Measurements from ENCODE around the gene PLBD2.

PLBD2 gene

DNA sequence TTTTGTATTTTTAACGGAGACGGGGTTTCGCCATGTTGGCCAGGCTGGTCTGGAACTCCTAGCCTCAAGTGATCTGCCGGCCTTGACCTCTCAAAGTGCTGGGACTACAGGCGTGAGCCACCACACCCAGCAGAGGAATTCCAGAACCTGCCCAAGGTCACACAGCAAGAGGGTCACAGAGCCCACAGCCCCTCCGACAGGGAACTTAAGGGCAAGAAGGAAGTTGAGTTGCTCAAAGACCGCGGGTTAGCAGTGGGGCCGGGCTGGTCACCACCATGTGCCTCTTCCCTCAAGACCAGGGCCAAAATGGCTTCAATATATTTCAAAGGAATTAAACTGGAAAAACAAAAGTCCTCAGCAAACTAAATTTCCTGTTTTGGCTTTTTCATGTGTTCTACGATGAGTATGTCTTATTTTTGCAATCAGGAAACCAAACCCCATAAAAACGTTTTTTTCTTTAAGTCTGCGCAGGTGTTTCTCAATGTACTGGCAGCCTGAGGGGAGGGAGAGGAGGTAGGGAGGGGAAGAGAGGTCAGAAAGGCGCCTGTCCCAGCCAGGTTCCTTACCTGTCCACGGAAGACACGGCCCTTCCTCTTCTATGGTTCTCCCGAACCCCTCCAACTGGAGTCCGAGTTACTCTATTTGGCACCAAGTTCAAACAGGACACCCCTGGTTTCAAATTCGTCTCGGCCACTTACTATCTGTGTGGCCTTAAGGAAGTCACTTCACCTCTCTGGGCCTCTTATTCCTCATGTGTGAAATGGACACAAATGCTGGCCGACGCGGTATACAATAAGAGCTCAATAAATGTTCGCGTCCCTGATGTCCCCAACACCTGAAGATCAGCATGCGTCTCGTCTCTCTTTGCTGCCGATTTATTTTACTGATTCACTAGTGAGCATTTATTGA, 24.3 kb upstream of the PLBD2 start:
- TF ChIP-seq, protein P1, sequence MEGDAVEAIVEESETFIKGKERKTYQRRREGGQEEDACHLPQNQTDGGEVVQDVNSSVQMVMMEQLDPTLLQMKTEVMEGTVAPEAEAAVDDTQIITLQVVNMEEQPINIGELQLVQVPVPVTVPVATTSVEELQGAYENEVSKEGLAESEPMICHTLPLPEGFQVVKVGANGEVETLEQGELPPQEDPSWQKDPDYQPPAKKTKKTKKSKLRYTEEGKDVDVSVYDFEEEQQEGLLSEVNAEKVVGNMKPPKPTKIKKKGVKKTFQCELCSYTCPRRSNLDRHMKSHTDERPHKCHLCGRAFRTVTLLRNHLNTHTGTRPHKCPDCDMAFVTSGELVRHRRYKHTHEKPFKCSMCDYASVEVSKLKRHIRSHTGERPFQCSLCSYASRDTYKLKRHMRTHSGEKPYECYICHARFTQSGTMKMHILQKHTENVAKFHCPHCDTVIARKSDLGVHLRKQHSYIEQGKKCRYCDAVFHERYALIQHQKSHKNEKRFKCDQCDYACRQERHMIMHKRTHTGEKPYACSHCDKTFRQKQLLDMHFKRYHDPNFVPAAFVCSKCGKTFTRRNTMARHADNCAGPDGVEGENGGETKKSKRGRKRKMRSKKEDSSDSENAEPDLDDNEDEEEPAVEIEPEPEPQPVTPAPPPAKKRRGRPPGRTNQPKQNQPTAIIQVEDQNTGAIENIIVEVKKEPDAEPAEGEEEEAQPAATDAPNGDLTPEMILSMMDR (conservative IDR thresholded peaks at IDR 0.05; ENCODE audit: low read depth): no peak
- POLR2A ChIA-PET (ENCODE audit: low non-redundant PET): interaction anchor here (0.5 kb wide), 1 partner anchor 112 kb away, joined by 4 read pairs; no protein-coding TSS in a partner anchor
- no peak for DNase-seq (ENCODE audit: low spot score)
- CTCF ChIA-PET: no interaction called here
- peak overlapping the region; percentile 51 for H3K27ac ChIP-seq

DNA sequence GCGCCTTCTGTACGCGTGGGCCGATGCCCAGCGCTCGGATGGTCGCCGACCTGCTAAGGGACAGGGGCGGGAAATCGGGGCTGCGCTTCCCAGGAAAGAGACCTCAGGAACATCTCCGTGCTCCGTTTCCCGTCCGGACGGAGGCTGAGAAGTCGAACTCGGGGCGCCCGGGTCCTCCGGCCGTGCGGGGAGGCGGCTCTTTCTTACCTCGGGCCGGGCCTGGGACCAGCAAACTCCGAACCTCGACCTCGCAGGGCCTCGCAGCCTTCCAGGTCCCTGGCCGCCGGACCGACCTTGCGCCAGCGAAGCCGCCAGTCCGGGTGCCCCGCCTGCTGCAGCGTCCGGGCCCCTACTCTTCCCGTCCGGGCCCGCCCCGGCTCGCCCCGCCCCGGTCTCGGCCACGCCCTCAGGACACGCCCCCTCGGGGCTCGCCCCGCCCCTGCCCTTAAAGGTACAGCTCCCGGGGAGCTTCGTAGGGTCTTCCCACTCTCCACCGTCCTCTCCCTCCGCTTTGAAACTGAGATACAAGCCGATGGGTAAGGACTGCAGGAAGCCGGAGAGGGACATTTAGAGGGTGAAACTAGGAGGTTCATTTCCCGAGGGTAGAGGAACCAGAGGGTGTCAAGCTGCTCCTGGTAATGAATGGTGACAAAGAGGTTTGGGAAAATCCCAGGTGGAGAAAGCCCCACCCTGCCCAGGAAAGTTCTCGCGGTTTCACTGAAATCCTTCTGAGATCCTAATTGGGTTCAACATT, 23.4 kb upstream of the PLBD2 start, which contains the start of gene SLC8B1:
SLC8B1 (minus strand) TSS at position 324 of the 754 bp plus-strand sequence. CDS start 2,231 bp downstream, outside the sequence.
- peak within 1 kb of the TSS; percentile 51 for H3K27ac ChIP-seq
- TF ChIP-seq, protein P1 (conservative IDR thresholded peaks at IDR 0.05; ENCODE audit: low read depth): no peak
- CTCF ChIA-PET: interaction anchor here (0.7 kb wide), 1 partner anchor 63 kb away, joined by 3 read pairs; no protein-coding TSS in a partner anchor
- peak; percentile 92 for DNase-seq (ENCODE audit: low spot score)
- POLR2A ChIA-PET (ENCODE audit: low non-redundant PET): interaction anchor here (0.5 to 0.9 kb wide), 4 partner anchors 24 to 164 kb away, joined by 3 to 8 read pairs (median 4); partner anchors contain the start of gene PLBD2

- no peak overlapping the region for H3K27ac ChIP-seq
- no peak for DNase-seq (ENCODE audit: low spot score)
- ChIA-PET POLR2A (ENCODE audit: low non-redundant PET) (no interaction called here), CTCF (no interaction called here)
- TF ChIP-seq, protein P1 (conservative IDR thresholded peaks at IDR 0.05; ENCODE audit: low read depth): no peak
These were observed 18.8 kb upstream of the PLBD2 start for GRCh38 chr12:113339540-113339939.

DNA sequence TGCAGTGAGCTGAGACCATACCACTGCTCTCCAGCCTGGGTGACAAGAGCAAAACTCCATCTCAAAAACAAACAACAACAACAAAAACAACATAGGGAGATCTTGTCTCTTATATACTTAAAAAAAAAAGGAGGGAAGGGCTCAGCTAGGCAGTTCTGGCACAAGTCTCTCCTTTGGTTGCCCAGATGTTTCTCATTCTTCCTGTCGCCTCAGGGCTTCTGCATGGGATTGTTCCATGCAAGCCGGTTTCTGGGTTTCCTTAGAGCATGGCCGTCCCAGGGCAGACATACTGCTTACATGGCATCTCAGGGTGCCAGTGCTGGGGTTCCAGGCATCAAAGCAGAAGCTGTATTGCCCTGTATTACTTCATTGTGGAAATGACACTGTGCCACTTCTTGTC, 18.3 kb upstream of the PLBD2 start:
- ChIA-PET CTCF (no interaction called here), POLR2A (ENCODE audit: low non-redundant PET) (no interaction called here)

GRCh38 chr12:113341535-113341934, 16.9 kb upstream of the PLBD2 start:
- no peak overlapping the region for H3K27ac ChIP-seq
- no peak for DNase-seq (ENCODE audit: low spot score)
- TF ChIP-seq, protein P1 (conservative IDR thresholded peaks at IDR 0.05; ENCODE audit: low read depth): no peak
- CTCF ChIA-PET: no interaction called here
- POLR2A ChIA-PET (ENCODE audit: low non-redundant PET): no interaction called here

More for the DNA sequence above, 18.3 kb upstream of the PLBD2 start:
- DNase-seq (ENCODE audit: low spot score): no peak
- TF ChIP-seq, protein P1 (conservative IDR thresholded peaks at IDR 0.05; ENCODE audit: low read depth): no peak
- no peak overlapping the region for H3K27ac ChIP-seq

GRCh38 chr12:113345318-113345717, 13.1 kb upstream of the PLBD2 start:
- DNase-seq (ENCODE audit: low spot score): no peak
- ChIA-PET POLR2A (ENCODE audit: low non-redundant PET) (no interaction called here), CTCF (no interaction called here)
- TF ChIP-seq, protein P1 (conservative IDR thresholded peaks at IDR 0.05; ENCODE audit: low read depth): no peak
- no peak overlapping the region for H3K27ac ChIP-seq
